PC-9 (cell line): Measurements from ENCODE around the gene MAST2. TPM values are rescaled to one million over a fixed set of nuclear protein-coding genes. Genes with fewer than 3 reads are reported as not detected.

Source experiments
- BruUV-seq: library from RNA; stranded (reverse); fragments of 400-500 nt; replicated peaks from 2 replicates; lab custom pipeline; 2021; lab: Mats Ljungman, UMichigan
- CTCF ChIA-PET: fragments of 300-600 bp; sonication (Branson Sonifier 250); formaldehyde crosslinking; loops from one replicate; lab custom pipeline; 2022; ENCODE audit warnings: antibody characterized with exemption; lab: Charles Lee
- POLR2A ChIA-PET: fragments of 300-600 bp; sonication (Branson Sonifier 250); formaldehyde crosslinking; loops from one replicate; lab custom pipeline; 2022; ENCODE audit warnings: antibody characterized with exemption; ENCODE audit not compliant: unreplicated experiment; lab: Charles Lee
- DNase-seq, 2 experiments: peaks; one replicate each; pipeline versions ENCODE4 v3.0.0 to v3.0.0-alpha.2; 2015 to 2022; ENCODE audit warnings: mixed read lengths in 1 of 2
- H2AFZ ChIP-seq: fragments of 200-600 bp; sonication (generic); 2 replicates; pipeline ENCODE4 v1.8.1; 2017; ENCODE audit warnings: antibody characterized with exemption
- H3F3A ChIP-seq: fragments of 200-600 bp; sonication (generic); 2 replicates; pipeline ENCODE4 v1.8.1; 2017; ENCODE audit warnings: antibody characterized with exemption, mild to moderate bottlenecking, low read depth; ENCODE audit not compliant: insufficient read depth
- H3K27ac ChIP-seq: fragments of 200-600 bp; sonication (generic); 2 replicates; pipeline ENCODE4 v1.6.1; 2016; ENCODE audit warnings: mixed run types
- H3K27me3 ChIP-seq: fragments of 200-600 bp; sonication (generic); 2 replicates; pipeline ENCODE4 v1.6.1; 2016; ENCODE audit warnings: low read depth, mixed run types; ENCODE audit not compliant: insufficient read depth
- H3K36me3 ChIP-seq: fragments of 200-600 bp; sonication (generic); 2 replicates; pipeline ENCODE4 v1.6.1; 2016; ENCODE audit warnings: low read depth, mixed run types
- H3K4me1 ChIP-seq: fragments of 200-600 bp; sonication (generic); replicated peaks from 2 replicates; pipeline ENCODE4 v1.6.1; 2016; ENCODE audit warnings: mixed run types; ENCODE audit not compliant: insufficient read depth
- H3K4me2 ChIP-seq: fragments of 200-600 bp; sonication (generic); 2 replicates; pipeline ENCODE4 v1.6.1; 2017; ENCODE audit warnings: mixed run types
- H3K4me3 ChIP-seq: fragments of 200-600 bp; sonication (generic); 2 replicates; pipeline ENCODE4 v1.6.1; 2016; ENCODE audit warnings: mixed run types
- H3K79me2 ChIP-seq: fragments of 200-600 bp; sonication (generic); 2 replicates; pipeline ENCODE4 v1.6.1; 2017; ENCODE audit warnings: low read depth, mixed run types
- H3K9me2 ChIP-seq: fragments of 200-600 bp; sonication (generic); 2 replicates; pipeline ENCODE4 v1.8.1; 2017; ENCODE audit warnings: mild to moderate bottlenecking; ENCODE audit not compliant: insufficient read depth
- H3K9me3 ChIP-seq: fragments of 200-600 bp; sonication (generic); 2 replicates; pipeline ENCODE4 v1.8.1; 2016; ENCODE audit warnings: low read depth; ENCODE audit not compliant: insufficient read depth
- H4K20me1 ChIP-seq: fragments of 200-600 bp; sonication (generic); 2 replicates; pipeline ENCODE4 v1.8.1; 2017; ENCODE audit not compliant: insufficient read depth
- EZH2 ChIP-seq: fragments of 200-600 bp; sonication (generic); IDR thresholded peaks from 2 replicates; pipeline ENCODE4 v1.8.0; 2017; ENCODE audit warnings: antibody characterized with exemption, low read depth
- intact Hi-C: fragments of 100-400 bp; cut with micrococcal nuclease; formaldehyde crosslinking; loops from one replicate; pipeline ENCODE4 v1.10.0; 2022; ENCODE audit not compliant: unreplicated experiment
- total RNA-seq: library from RNA; stranded (reverse); gene quantifications from 2 replicates; pipeline ENCODE4 v1.2.3, GENCODE V29; 2021
- TF ChIP-seq, protein P1 (sequence below): fragments of 200-600 bp; sonication (generic); conservative IDR thresholded peaks from 2 replicates; pipeline ENCODE4 v1.6.1; 2017; ENCODE audit warnings: mixed run types, antibody characterized with exemption, mild to moderate bottlenecking, moderate library complexity

Gene MAST2
- total RNA-seq, 1 experiment from 2014 or later: 58.8 TPM

DNA sequence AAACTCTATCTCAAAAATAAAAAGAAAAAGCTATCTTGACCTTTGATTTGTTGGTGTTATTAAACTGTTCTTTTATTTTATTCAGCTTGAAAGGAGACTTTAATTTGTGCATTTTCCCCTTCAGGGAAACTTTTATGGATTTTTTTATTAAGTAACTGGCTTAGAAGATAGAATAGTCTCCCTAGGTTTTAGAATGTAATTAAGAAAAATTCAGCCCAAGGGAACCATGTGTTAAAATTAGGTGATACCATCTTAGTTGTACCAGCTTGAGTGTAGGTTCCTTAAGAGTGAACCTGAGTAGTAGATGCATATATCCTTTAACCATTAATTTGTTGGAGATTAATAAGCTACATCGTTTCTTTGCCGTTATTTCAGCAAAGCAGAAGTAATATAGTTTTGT, 11.4 kb downstream of the MAST2 start:
- no peak overlapping the region for H2AFZ ChIP-seq
- ChIA-PET CTCF (no interaction called here), POLR2A (no interaction called here)
- no peaks in the 10 kb centered on the region for H3K9me3 ChIP-seq
- H3K36me3 ChIP-seq: 0 out of 2 replicates have a peak, but pooled peaks cover 8% of the 10 kb centered on the region
- intact Hi-C loops: no loop called here
- H3K79me2 ChIP-seq: peaks cover 8% of the 10 kb centered on the region; the same call in 1 of the 2 replicates
- no peaks in the 10 kb centered on the region for H4K20me1 ChIP-seq
- no peaks in the 10 kb centered on the region for H3K9me2 ChIP-seq
- H3K4me3 ChIP-seq: no peak overlapping the region
- no peak for DNase-seq
- H3K4me1 ChIP-seq: peaks cover 4% of the 10 kb centered on the region
- no peak overlapping the region for H3K4me2 ChIP-seq
- no peaks in the 10 kb centered on the region for H3F3A ChIP-seq
- no peaks in the 10 kb centered on the region for H3K27me3 ChIP-seq
- TF ChIP-seq, protein P1, sequence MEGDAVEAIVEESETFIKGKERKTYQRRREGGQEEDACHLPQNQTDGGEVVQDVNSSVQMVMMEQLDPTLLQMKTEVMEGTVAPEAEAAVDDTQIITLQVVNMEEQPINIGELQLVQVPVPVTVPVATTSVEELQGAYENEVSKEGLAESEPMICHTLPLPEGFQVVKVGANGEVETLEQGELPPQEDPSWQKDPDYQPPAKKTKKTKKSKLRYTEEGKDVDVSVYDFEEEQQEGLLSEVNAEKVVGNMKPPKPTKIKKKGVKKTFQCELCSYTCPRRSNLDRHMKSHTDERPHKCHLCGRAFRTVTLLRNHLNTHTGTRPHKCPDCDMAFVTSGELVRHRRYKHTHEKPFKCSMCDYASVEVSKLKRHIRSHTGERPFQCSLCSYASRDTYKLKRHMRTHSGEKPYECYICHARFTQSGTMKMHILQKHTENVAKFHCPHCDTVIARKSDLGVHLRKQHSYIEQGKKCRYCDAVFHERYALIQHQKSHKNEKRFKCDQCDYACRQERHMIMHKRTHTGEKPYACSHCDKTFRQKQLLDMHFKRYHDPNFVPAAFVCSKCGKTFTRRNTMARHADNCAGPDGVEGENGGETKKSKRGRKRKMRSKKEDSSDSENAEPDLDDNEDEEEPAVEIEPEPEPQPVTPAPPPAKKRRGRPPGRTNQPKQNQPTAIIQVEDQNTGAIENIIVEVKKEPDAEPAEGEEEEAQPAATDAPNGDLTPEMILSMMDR: no peak
- TF ChIP-seq EZH2: no peak
- H3K27ac ChIP-seq: no peak overlapping the region
- BruUV-seq: no TSS peak

DNA sequence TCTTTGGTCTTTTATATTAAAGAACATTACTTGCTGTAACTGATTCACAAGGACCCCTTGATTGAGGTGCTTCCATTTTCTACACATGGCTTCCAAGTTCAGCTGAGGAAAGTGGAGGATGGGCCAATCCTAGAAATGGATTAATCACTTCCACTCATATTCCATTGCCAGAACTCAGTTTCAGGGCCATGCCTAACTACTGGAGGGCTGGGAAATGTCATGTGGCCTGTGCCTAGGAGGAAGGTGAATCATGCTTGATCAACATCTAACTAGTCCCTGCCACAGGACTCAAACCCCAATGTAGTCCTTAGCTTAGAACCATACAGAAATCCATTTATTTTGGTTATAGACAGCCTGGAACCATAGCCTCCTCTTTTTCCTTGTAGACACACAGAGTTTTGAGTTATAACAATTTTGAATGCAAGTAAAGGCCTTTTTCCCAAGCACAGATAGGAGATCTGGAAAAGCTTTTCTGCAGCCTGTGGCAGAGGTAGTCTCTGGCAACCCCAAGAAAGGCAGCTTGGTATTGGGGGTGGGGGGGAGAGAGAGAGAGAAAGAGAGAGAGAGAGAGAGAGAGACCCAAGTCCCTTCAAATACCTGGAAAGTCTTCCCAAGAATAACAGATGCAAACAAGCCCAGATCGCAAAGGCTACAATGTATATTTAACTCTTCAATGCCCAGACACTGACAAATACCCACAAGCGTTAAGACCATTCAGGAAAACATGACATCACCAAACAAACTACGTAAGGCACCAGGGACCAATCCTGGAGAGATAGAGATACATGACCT, 12.5 kb downstream of the MAST2 start:
- Histone ChIP-seq H3K4me2 (no peak overlapping the region), H3K4me1 (no peaks in the 10 kb centered on the region), H3K27ac (no peak overlapping the region), H2AFZ (no peak overlapping the region), H3K9me3 (no peaks in the 10 kb centered on the region), H4K20me1 (no peaks in the 10 kb centered on the region), H3K27me3 (no peaks in the 10 kb centered on the region), H3K36me3 (0 out of 2 replicates have a peak, but pooled peaks cover 8% of the 10 kb centered on the region), H3K79me2 (peaks cover 2% of the 10 kb centered on the region), H3K4me3 (no peak overlapping the region), H3F3A (no peaks in the 10 kb centered on the region), H3K9me2 (no peaks in the 10 kb centered on the region)
- ChIA-PET POLR2A (interaction anchor here (0.6 kb wide), 1 partner anchor 69 kb away, joined by 14 read pairs; no protein-coding TSS in a partner anchor), CTCF (no interaction called here)
- no TSS peak for BruUV-seq
- intact Hi-C loops: no loop called here
- DNase-seq: no peak
- TF ChIP-seq, protein P1: no peak
- TF ChIP-seq EZH2: no peak

DNA sequence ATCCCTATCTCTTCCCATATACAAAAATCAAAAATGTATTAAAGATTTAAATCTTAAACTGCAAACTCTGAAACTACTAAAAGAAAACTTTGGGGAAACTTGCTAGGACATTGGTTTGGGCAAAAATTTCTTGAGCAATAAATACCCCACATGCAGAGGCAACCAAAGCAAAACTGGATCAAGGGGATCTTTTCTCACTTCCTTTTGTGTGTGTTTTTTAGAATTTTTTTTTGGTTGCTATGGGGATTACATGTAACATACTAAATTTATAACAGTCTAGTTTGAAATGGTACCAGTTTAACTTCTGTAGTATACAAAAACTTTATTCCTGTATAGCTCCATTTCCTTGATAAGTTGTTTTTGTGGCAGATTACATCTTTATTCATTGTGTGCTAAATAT, 16.8 kb downstream of the MAST2 start:
- H3K9me3 ChIP-seq: no peaks in the 10 kb centered on the region; the same call in 1 of the 2 replicates
- H4K20me1 ChIP-seq: no peaks in the 10 kb centered on the region
- H3K36me3 ChIP-seq: peaks cover 8% of the 10 kb centered on the region; the same call in 1 of the 2 replicates
- CTCF ChIA-PET: interaction anchor here (0.6 kb wide), 1 partner anchor 529 kb away, joined by 3 read pairs; no protein-coding TSS in a partner anchor
- no peak for TF ChIP-seq EZH2
- TF ChIP-seq, protein P1: no peak
- no peak overlapping the region for H3K4me3 ChIP-seq
- H3K9me2 ChIP-seq: no peaks in the 10 kb centered on the region
- intact Hi-C loops: no loop called here
- H3K4me2 ChIP-seq: no peak overlapping the region
- no peaks in the 10 kb centered on the region for H3K27me3 ChIP-seq
- no peak for DNase-seq
- H3K79me2 ChIP-seq: peaks cover 4% of the 10 kb centered on the region; the same call in 1 of the 2 replicates
- H3F3A ChIP-seq: no peaks in the 10 kb centered on the region
- no peak overlapping the region for H3K27ac ChIP-seq
- POLR2A ChIA-PET: no interaction called here
- no TSS peak for BruUV-seq
- H2AFZ ChIP-seq: no peak overlapping the region
- H3K4me1 ChIP-seq: no peaks in the 10 kb centered on the region
